HCT116 (cell line): ENCODE results near the gene RPL21. TPM values are rescaled to one million over a fixed set of nuclear protein-coding genes. Genes with fewer than 3 reads are reported as not detected.

ENCODE experiments used
- ATAC-seq: fragments of 200-7000 bp; cut with Tn5 transposase; 2 replicates; pipeline ENCODE4 v1.9.1; 2020; ENCODE audit warnings: mild to moderate bottlenecking, moderate library complexity
- BruUV-seq: library from RNA; stranded (reverse); fragments of 400-500 nt; replicated peaks from 2 replicates; lab custom pipeline; 2021; lab: Mats Ljungman, UMichigan
- CTCF ChIA-PET: fragments of 300-600 bp; sonication (Branson Sonifier 250); formaldehyde crosslinking; loops from one replicate; lab custom pipeline; 2021; ENCODE audit warnings: antibody characterized with exemption; lab: Charles Lee
- POLR2A ChIA-PET: fragments of 300-600, 350-600 bp; sonication (Branson Sonifier 250); formaldehyde crosslinking; loops from one replicate; lab custom pipeline; 2021; ENCODE audit warnings: antibody characterized with exemption; lab: Charles Lee
- RAD21 ChIA-PET, 2 experiments: fragments of 300-600 bp; sonication (Branson Sonifier 250); formaldehyde crosslinking; loops; one replicate each; lab custom pipeline; 2023; ENCODE audit warnings: low total read pairs in 2 of 2; ENCODE audit not compliant: uncharacterized antibody in 2 of 2, unreplicated experiment in 2 of 2, low non-redundant PET in 1 of 2; lab: Charles Lee
- DNase-seq: peaks from one replicate; pipeline ENCODE4 v3.0.0-alpha.2; 2010; ENCODE audit warnings: low read depth, low spot score
- H2AFZ ChIP-seq: fragments of 200-600 bp; shearing (Covaris generic), sonication (generic); 2 replicates; pipeline ENCODE4 v1.6.1; 2017; ENCODE audit warnings: low read depth, mixed run types, mixed read lengths, antibody characterized with exemption, low read length; ENCODE audit not compliant: poor library complexity, severe bottlenecking
- H3K27ac ChIP-seq: 2 replicates; pipeline ENCODE4 v1.5.1; 2012; ENCODE audit warnings: low read depth, low read length
- H3K27me3 ChIP-seq: fragments of 200-600 bp; sonication (generic); 2 replicates; pipeline ENCODE4 v1.6.1; 2016; ENCODE audit warnings: mixed run types, low read length, mixed read lengths; ENCODE audit not compliant: insufficient read depth
- H3K36me3 ChIP-seq, 2 experiments: fragments of 200-500 bp in 1 of 2; fragments of 200-600 bp in 1 of 2; sonication (Bioruptor generic) in 1 of 2; sonication (generic) in 1 of 2; 2 replicates each; pipeline versions ENCODE4 v1.5.1 to v1.6.1; 2014 to 2016; ENCODE audit warnings: low read length in 2 of 2, inconsistent platforms in 1 of 2, mixed read lengths in 1 of 2, mixed run types in 1 of 2; ENCODE audit not compliant: insufficient read depth in 2 of 2, control insufficient read depth in 1 of 2
- H3K4me1 ChIP-seq, 2 experiments: fragments of 200-600 bp in 1 of 2; sonication (generic) in 1 of 2; 2 replicates each; pipeline versions ENCODE4 v1.5.1 to v1.6.1; 2012 to 2017; ENCODE audit warnings: low read length in 2 of 2, inconsistent platforms in 1 of 2, mild to moderate bottlenecking in 1 of 2, mixed read lengths in 1 of 2, mixed run types in 1 of 2, moderate library complexity in 1 of 2; ENCODE audit not compliant: insufficient read depth in 2 of 2, control insufficient read depth in 1 of 2
- H3K4me2 ChIP-seq: fragments of 200-600 bp; sonication (generic); 2 replicates; pipeline ENCODE4 v1.6.1; 2017; ENCODE audit warnings: mixed run types, low read length, mixed read lengths
- H3K4me3 ChIP-seq, 2 experiments: fragments of 200-600 bp in 1 of 2; sonication (generic) in 1 of 2; replicated peaks in 1 of 2; 2 replicates each; pipeline ENCODE4 v1.5.1; 2011 to 2016; ENCODE audit warnings: low read length in 2 of 2, control low read depth in 1 of 2, low read depth in 1 of 2, mild to moderate bottlenecking in 1 of 2, mixed read lengths in 1 of 2, mixed run types in 1 of 2
- H3K79me2 ChIP-seq: fragments of 200-600 bp; sonication (generic); 2 replicates; pipeline ENCODE4 v1.6.1; 2017; ENCODE audit warnings: mild to moderate bottlenecking, mixed run types, low read length, moderate library complexity, mixed read lengths; ENCODE audit not compliant: insufficient read depth
- H3K9ac ChIP-seq: fragments of 200-600 bp; sonication (generic); 2 replicates; pipeline ENCODE4 v1.6.1; 2016; ENCODE audit warnings: low read length, mixed read lengths
- H3K9me2 ChIP-seq: fragments of 200-600 bp; sonication (generic), shearing (Covaris generic); 2 replicates; pipeline ENCODE4 v1.6.1; 2017; ENCODE audit warnings: mixed run types, mild to moderate bottlenecking, moderate library complexity; ENCODE audit not compliant: insufficient read depth
- H3K9me3 ChIP-seq, 2 experiments: fragments of 200-500 bp in 1 of 2; fragments of 200-600 bp in 1 of 2; sonication (Bioruptor generic) in 1 of 2; sonication (generic) in 1 of 2; 2 replicates each; pipeline ENCODE4 v1.6.1; 2014 to 2017; ENCODE audit warnings: low read length in 2 of 2, mixed read lengths in 2 of 2, inconsistent platforms in 1 of 2, low read depth in 1 of 2, mild to moderate bottlenecking in 1 of 2, mixed run types in 1 of 2, moderate library complexity in 1 of 2; ENCODE audit not compliant: control insufficient read depth in 1 of 2, insufficient read depth in 1 of 2
- H4K20me1 ChIP-seq: fragments of 200-600 bp; sonication (generic), shearing (Covaris generic); 2 replicates; pipeline ENCODE4 v1.6.1; 2017; ENCODE audit warnings: mixed run types, mild to moderate bottlenecking, moderate library complexity; ENCODE audit not compliant: insufficient read depth
- CEBPB ChIP-seq: IDR thresholded peaks from 2 replicates; pipeline ENCODE4 v1.6.1; 2012; ENCODE audit warnings: low read depth
- ELF1 ChIP-seq: IDR thresholded peaks from 2 replicates; pipeline ENCODE4 v1.6.1; 2012; ENCODE audit warnings: low read depth, borderline replicate concordance
- EZH2phosphoT487 ChIP-seq: fragments of 200-600 bp; IDR thresholded peaks from 2 replicates; pipeline ENCODE4 v1.6.1; 2018; ENCODE audit warnings: antibody characterized with exemption, borderline replicate concordance
- SP1 ChIP-seq: IDR thresholded peaks from 2 replicates; pipeline ENCODE4 v1.6.1; 2012; ENCODE audit warnings: low read depth
- TCF7L2 ChIP-seq: IDR thresholded peaks from 2 replicates; pipeline ENCODE4 v1.7.0; 2011; ENCODE audit warnings: borderline replicate concordance, inconsistent platforms; ENCODE audit not compliant: insufficient read depth, insufficient read length; ENCODE audit errors: extremely low read depth
- ZNF274 ChIP-seq: fragments of 200-500 bp; sonication (Bioruptor generic); IDR thresholded peaks from 2 replicates; pipeline ENCODE4 v1.6.1; 2014; ENCODE audit warnings: mild to moderate bottlenecking, low read depth, low read length, inconsistent platforms
- intact Hi-C: fragments of 100-400 bp; cut with micrococcal nuclease; formaldehyde crosslinking; loops from 2 replicates; pipeline ENCODE4 v1.10.0; 2022
- total RNA-seq: library from RNA; stranded (reverse); gene quantifications from one replicate; pipeline ENCODE4 v1.2.1, GENCODE V29; 2021; ENCODE audit not compliant: unreplicated experiment
- TF ChIP-seq, protein P1 (sequence below): IDR thresholded peaks from 2 replicates; pipeline ENCODE4 v1.6.1; 2012
- TF ChIP-seq, protein P2 (sequence below): IDR thresholded peaks from 2 replicates; pipeline ENCODE4 v1.6.1; 2012
- TF ChIP-seq, protein P3 (sequence below): IDR thresholded peaks from 2 replicates; pipeline ENCODE4 v1.6.1; 2012; ENCODE audit warnings: low read depth

RPL21 gene
- total RNA-seq, 1 experiment from 2014 or later, result 915 TPM

DNA sequence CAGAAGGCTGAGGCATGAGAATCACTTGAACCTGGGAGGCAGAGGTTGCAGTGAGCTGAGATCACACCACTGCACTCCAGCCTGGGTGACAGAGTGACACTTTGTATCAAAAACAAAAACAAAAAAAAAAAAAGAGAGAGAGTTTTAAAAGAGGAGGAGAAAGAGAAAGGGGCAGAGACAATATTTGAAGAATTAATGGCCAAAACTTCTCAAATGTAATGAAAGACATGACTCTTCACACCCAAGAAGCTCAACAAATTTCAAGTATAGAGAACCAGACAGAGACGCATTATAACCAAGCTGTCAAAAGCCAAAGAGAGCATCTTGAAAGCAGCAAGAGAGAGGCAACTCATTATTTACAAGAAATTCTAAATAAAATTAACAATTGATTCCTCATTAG, 42.8 kb upstream of the RPL21 start:
- Histone ChIP-seq H3K79me2 (no peaks in the 10 kb centered on the region), H3K4me1 (peaks cover 4 to 16% of the 10 kb centered on the region in 2 experiments; a peak in 3 of 4 replicates), H2AFZ (no peak overlapping the region), H3K9ac (no peak overlapping the region), H3K4me3 (no peak overlapping the region), H3K27ac (no peak overlapping the region), H3K36me3 (no peaks in the 10 kb centered on the region), H3K4me2 (no peak overlapping the region), H3K9me2 (no peaks in the 10 kb centered on the region), H3K9me3 (no peaks in the 10 kb centered on the region), H3K27me3 (no peaks in the 10 kb centered on the region), H4K20me1 (no peaks in the 10 kb centered on the region)
- ATAC-seq, result no peak
- CTCF ChIA-PET, result no interaction called here
- DNase-seq, result no peak
- BruUV-seq, result no TSS peak
- TF ChIP-seq ZNF274 (no peak), SP1 (no peak), ELF1 (no peak), CEBPB (no peak), EZH2phosphoT487 (no peak)
- TF ChIP-seq, protein P1, sequence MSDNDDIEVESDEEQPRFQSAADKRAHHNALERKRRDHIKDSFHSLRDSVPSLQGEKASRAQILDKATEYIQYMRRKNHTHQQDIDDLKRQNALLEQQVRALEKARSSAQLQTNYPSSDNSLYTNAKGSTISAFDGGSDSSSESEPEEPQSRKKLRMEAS, result no peak
- TF ChIP-seq, protein P2, sequence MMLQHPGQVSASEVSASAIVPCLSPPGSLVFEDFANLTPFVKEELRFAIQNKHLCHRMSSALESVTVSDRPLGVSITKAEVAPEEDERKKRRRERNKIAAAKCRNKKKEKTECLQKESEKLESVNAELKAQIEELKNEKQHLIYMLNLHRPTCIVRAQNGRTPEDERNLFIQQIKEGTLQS, result no peak
- POLR2A ChIA-PET, result no interaction called here
- intact Hi-C loops, result no loop called here
- RAD21 ChIA-PET, result no interaction called here

DNA sequence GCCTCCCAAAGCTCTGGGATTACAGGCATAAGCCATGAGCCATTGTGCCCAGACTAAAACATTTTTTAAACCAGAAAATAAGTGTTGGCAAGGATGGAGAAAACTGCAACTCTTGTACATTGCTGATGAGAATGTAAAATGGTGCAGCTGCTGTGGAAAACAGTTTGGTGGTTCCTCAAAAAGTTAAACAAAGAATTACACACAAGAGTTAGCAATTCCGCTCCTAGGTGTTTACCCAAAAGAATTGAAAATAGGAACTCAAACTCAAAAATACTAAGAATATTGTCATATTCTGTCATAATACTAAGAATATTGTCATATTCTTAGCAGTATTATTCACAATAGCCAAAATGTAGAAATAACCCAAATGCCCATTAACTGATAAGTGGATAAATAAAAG, 40.1 kb upstream of the RPL21 start:
- Histone ChIP-seq H2AFZ (no peak overlapping the region), H3K4me1 (peaks cover 4 to 16% of the 10 kb centered on the region in 2 experiments; a peak in 3 of 4 replicates), H3K36me3 (no peaks in the 10 kb centered on the region), H3K9me2 (no peaks in the 10 kb centered on the region), H4K20me1 (no peaks in the 10 kb centered on the region), H3K27ac (no peak overlapping the region), H3K9ac (no peak overlapping the region), H3K27me3 (no peaks in the 10 kb centered on the region), H3K79me2 (no peaks in the 10 kb centered on the region), H3K9me3 (no peaks in the 10 kb centered on the region), H3K4me3 (no peak overlapping the region), H3K4me2 (peak overlapping the region; percentile 61)
- TF ChIP-seq CEBPB, result no peak
- TF ChIP-seq, protein P3, sequence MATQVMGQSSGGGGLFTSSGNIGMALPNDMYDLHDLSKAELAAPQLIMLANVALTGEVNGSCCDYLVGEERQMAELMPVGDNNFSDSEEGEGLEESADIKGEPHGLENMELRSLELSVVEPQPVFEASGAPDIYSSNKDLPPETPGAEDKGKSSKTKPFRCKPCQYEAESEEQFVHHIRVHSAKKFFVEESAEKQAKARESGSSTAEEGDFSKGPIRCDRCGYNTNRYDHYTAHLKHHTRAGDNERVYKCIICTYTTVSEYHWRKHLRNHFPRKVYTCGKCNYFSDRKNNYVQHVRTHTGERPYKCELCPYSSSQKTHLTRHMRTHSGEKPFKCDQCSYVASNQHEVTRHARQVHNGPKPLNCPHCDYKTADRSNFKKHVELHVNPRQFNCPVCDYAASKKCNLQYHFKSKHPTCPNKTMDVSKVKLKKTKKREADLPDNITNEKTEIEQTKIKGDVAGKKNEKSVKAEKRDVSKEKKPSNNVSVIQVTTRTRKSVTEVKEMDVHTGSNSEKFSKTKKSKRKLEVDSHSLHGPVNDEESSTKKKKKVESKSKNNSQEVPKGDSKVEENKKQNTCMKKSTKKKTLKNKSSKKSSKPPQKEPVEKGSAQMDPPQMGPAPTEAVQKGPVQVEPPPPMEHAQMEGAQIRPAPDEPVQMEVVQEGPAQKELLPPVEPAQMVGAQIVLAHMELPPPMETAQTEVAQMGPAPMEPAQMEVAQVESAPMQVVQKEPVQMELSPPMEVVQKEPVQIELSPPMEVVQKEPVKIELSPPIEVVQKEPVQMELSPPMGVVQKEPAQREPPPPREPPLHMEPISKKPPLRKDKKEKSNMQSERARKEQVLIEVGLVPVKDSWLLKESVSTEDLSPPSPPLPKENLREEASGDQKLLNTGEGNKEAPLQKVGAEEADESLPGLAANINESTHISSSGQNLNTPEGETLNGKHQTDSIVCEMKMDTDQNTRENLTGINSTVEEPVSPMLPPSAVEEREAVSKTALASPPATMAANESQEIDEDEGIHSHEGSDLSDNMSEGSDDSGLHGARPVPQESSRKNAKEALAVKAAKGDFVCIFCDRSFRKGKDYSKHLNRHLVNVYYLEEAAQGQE, result no peak
- TF ChIP-seq TCF7L2, result no peak
- no peak for DNase-seq
- POLR2A ChIA-PET, result interaction anchor here (1.7 kb wide), 1 partner anchor 16 kb away, joined by 9 read pairs; no protein-coding TSS in a partner anchor
- intact Hi-C loops, result no loop called here
- RAD21 ChIA-PET, result interaction anchor here in 1 of 2 experiments (0.6 kb wide), 1 partner anchor 62 kb away, joined by 6 read pairs; no protein-coding TSS in a partner anchor
- no peak for ATAC-seq
- CTCF ChIA-PET, result no interaction called here
- BruUV-seq, result no TSS peak
